Measurements from ENCODE around the gene SMAD2. TPM values are rescaled to one million over a fixed set of nuclear protein-coding genes. Genes with fewer than 3 reads are reported as not detected.

The SMAD2 gene
- total RNA-seq, 1 experiment from 2014 or later, result 121 TPM

- H3K27me3 ChIP-seq (ENCODE audit: insufficient read depth, low read length), result no peaks in the 10 kb centered on the region
- WGBS (ENCODE audit: extremely low coverage, insufficient read length, low lambda C conversion rate), result no CpG with 5 or more reads among the region's 16 CpGs
Observed at GRCh38 chr18:47772374-47773248, 157.8 kb downstream of the SMAD2 start.

More at GRCh38 chr18:47772374-47773248, 157.8 kb downstream of the SMAD2 start:
- H3K4ac ChIP-seq (ENCODE audit: low read depth, low read length), result no peak overlapping the region
- H3K23me2 ChIP-seq (ENCODE audit: insufficient read length, low read depth, low read length, poor library complexity, severe bottlenecking), result no peaks in the 10 kb centered on the region
- H3K56ac ChIP-seq (ENCODE audit: insufficient read length, low read depth, low read length), result no peak overlapping the region
- H3K9me3 ChIP-seq (ENCODE audit: control insufficient read depth, low read depth, low read length), result no peaks in the 10 kb centered on the region
- H3K4me2 ChIP-seq (ENCODE audit: insufficient read depth, insufficient read length, low read length), result no peak overlapping the region
- H3K9ac ChIP-seq (ENCODE audit: extremely low read depth, insufficient read length, low read length), result no peak overlapping the region
- no peak overlapping the region for H3K18ac ChIP-seq (ENCODE audit: insufficient read length, low read depth, low read length)
- no peak overlapping the region for H3K14ac ChIP-seq (ENCODE audit: insufficient read depth, low read length)
- H2AK5ac ChIP-seq (ENCODE audit: insufficient read length, low read length), result no peak overlapping the region
- Mint-ChIP-seq H3K4me1 (peaks cover 6 to 8% of the 10 kb centered on the region in 2 experiments), H3K36me3 (ENCODE audit: insufficient read depth in 1 of 3, low read depth in 3 of 3) (no peaks in the 10 kb centered on the region), H3K27ac (no peak overlapping the region), H3K9me3 (no peaks in the 10 kb centered on the region), H3K27me3 (ENCODE audit: low read depth) (no peaks in the 10 kb centered on the region; the same call in 1 of the 2 replicates), H3K4me3 (no peak overlapping the region; a peak in 1 of 5 replicates)
- no peak overlapping the region for H3K27ac ChIP-seq (ENCODE audit: insufficient read length, low read depth, low read length)
- no peak overlapping the region for H2BK5ac ChIP-seq (ENCODE audit: insufficient read length, low read length)
- TF ChIP-seq, protein P1, sequence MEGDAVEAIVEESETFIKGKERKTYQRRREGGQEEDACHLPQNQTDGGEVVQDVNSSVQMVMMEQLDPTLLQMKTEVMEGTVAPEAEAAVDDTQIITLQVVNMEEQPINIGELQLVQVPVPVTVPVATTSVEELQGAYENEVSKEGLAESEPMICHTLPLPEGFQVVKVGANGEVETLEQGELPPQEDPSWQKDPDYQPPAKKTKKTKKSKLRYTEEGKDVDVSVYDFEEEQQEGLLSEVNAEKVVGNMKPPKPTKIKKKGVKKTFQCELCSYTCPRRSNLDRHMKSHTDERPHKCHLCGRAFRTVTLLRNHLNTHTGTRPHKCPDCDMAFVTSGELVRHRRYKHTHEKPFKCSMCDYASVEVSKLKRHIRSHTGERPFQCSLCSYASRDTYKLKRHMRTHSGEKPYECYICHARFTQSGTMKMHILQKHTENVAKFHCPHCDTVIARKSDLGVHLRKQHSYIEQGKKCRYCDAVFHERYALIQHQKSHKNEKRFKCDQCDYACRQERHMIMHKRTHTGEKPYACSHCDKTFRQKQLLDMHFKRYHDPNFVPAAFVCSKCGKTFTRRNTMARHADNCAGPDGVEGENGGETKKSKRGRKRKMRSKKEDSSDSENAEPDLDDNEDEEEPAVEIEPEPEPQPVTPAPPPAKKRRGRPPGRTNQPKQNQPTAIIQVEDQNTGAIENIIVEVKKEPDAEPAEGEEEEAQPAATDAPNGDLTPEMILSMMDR (conservative IDR thresholded peaks at IDR 0.05), result peak; percentile 95
- H2BK12ac ChIP-seq (ENCODE audit: insufficient read length, low read depth, low read length), result no peak overlapping the region
- H3K23ac ChIP-seq (ENCODE audit: insufficient read length, low read depth, low read length), result no peak overlapping the region
- peak; percentile 91 for DNase-seq
- no peak overlapping the region for H4K8ac ChIP-seq (replicated peaks; ENCODE audit: insufficient read length, low read depth, low read length)
- H2BK20ac ChIP-seq (ENCODE audit: low read depth, low read length, poor library complexity, severe bottlenecking), result no peak overlapping the region
- H2AFZ ChIP-seq (ENCODE audit: low read length), result peak overlapping the region; percentile 85
- H3K4me1 ChIP-seq (ENCODE audit: insufficient read depth, low read length), result no peaks in the 10 kb centered on the region; the same call in 1 of the 2 replicates
- H4K5ac ChIP-seq (ENCODE audit: insufficient read length, low read depth, low read length), result no peak overlapping the region
- no peak overlapping the region for H2BK120ac ChIP-seq (ENCODE audit: low read depth, low read length, poor library complexity, severe bottlenecking)
- no peaks in the 10 kb centered on the region for H4K20me1 ChIP-seq (ENCODE audit: control insufficient read depth, insufficient read depth, insufficient read length)
- H3K79me1 ChIP-seq (ENCODE audit: insufficient read depth, low read depth, low read length, poor library complexity, severe bottlenecking), result no peaks in the 10 kb centered on the region
- H3T11ph ChIP-seq (ENCODE audit: low read length), result no peak overlapping the region
- no peak overlapping the region for H4K91ac ChIP-seq (ENCODE audit: insufficient read length, low read depth, low read length)
- no peaks in the 10 kb centered on the region for H3K79me2 ChIP-seq (ENCODE audit: insufficient read depth, low read length)
- no peak overlapping the region for H2BK15ac ChIP-seq (ENCODE audit: low read depth, low read length)

Measured in H9 (cell line).